Mesothelial cell of epicardium (in vitro differentiated cells): ENCODE results near the gene DAPK3. TPM values are rescaled to one million over a fixed set of nuclear protein-coding genes. Genes with fewer than 3 reads are reported as not detected.

Source experiments
- DNase-seq, 2 experiments: peaks; one replicate each; pipeline ENCODE4 v3.0.0; 2021; ENCODE audit warnings: low spot score in 2 of 2; ENCODE audit not compliant: unreplicated experiment in 2 of 2
- H3K27ac Mint-ChIP-seq: 2 replicates; pipeline ENCODE4 v1.8.0; 2021; ENCODE audit warnings: mixed read lengths
- H3K27me3 Mint-ChIP-seq: 2 replicates; pipeline ENCODE4 v1.8.0; 2021; ENCODE audit warnings: low read depth, mixed read lengths
- H3K36me3 Mint-ChIP-seq: 2 replicates; pipeline ENCODE4 v1.8.0; 2021; ENCODE audit warnings: mixed read lengths
- H3K4me1 Mint-ChIP-seq: 2 replicates; pipeline ENCODE4 v1.8.0; 2021; ENCODE audit warnings: mixed read lengths
- H3K4me3 Mint-ChIP-seq: 2 replicates; pipeline ENCODE4 v1.8.0; 2021; ENCODE audit warnings: mild to moderate bottlenecking, moderate library complexity, mixed read lengths
- H3K9me3 Mint-ChIP-seq: 2 replicates; pipeline ENCODE4 v1.8.0; 2021; ENCODE audit warnings: mixed read lengths
- total RNA-seq: library from RNA; stranded (reverse); gene quantifications from 3 replicates; pipeline ENCODE4 v1.2.1, GENCODE V29; 2021
- TF ChIP-seq, protein P1 (sequence below): fragments of 200-600 bp; sonication (generic); IDR thresholded peaks from one replicate; pipeline ENCODE4 v1.5.0; 2021; ENCODE audit warnings: antibody characterized with exemption; ENCODE audit not compliant: unreplicated experiment

DAPK3 gene
- total RNA-seq, 1 donor from 2014 or later: 135 TPM

DNA sequence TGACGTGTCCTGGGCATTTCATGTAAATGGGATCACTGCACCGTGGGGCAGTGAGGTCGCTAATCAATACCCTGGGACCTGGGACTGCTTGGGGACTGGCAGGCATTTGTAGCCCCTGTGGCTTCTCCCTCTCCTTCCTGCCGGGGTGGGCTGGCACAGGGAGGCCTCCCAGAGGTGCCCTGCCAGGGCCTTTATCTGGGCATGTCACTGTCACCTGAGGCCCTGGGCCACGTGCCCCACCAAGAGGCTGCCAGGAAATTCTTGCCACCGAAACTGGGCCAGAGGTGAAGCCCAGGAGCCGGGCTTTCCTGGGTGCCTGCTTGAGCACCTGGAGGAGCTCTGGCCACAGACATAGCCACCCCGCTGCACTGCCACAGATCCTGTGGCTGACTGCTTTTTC is 39.9 kb downstream of the DAPK3 start:
- DNase-seq: no peak
- TF ChIP-seq, protein P1, sequence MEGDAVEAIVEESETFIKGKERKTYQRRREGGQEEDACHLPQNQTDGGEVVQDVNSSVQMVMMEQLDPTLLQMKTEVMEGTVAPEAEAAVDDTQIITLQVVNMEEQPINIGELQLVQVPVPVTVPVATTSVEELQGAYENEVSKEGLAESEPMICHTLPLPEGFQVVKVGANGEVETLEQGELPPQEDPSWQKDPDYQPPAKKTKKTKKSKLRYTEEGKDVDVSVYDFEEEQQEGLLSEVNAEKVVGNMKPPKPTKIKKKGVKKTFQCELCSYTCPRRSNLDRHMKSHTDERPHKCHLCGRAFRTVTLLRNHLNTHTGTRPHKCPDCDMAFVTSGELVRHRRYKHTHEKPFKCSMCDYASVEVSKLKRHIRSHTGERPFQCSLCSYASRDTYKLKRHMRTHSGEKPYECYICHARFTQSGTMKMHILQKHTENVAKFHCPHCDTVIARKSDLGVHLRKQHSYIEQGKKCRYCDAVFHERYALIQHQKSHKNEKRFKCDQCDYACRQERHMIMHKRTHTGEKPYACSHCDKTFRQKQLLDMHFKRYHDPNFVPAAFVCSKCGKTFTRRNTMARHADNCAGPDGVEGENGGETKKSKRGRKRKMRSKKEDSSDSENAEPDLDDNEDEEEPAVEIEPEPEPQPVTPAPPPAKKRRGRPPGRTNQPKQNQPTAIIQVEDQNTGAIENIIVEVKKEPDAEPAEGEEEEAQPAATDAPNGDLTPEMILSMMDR: no peak
- Mint-ChIP-seq H3K4me1 (peaks cover 2% of the 10 kb centered on the region), H3K4me3 (no peak overlapping the region), H3K36me3 (no peaks in the 10 kb centered on the region), H3K27me3 (peaks cover 31% of the 10 kb centered on the region), H3K27ac (no peak overlapping the region), H3K9me3 (no peaks in the 10 kb centered on the region)

DNA sequence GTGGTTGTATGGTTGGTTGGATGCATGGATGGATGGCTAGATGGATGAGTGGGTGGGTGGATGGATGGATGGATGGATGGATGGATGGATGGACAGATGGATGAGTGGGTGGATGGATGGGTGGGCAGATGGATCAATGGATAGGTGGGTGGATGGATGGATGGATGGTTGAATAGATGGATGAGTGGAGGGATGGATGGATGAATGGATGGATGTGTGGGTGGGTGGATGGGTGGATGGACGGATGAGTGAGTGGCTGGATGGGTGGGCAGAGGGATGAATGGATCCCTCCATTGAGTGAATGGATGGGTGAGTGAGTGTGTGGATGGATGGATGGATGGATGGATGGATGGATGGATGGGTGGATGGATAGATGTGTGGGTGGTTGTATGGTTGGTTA is 47.0 kb downstream of the DAPK3 start:
- Mint-ChIP-seq H3K9me3 (peaks cover 8% of the 10 kb centered on the region), H3K27me3 (peaks cover 1% of the 10 kb centered on the region), H3K4me3 (no peak overlapping the region), H3K4me1 (no peaks in the 10 kb centered on the region), H3K36me3 (no peaks in the 10 kb centered on the region), H3K27ac (no peak overlapping the region)
- DNase-seq: no peak
- TF ChIP-seq, protein P1: no peak

DNA sequence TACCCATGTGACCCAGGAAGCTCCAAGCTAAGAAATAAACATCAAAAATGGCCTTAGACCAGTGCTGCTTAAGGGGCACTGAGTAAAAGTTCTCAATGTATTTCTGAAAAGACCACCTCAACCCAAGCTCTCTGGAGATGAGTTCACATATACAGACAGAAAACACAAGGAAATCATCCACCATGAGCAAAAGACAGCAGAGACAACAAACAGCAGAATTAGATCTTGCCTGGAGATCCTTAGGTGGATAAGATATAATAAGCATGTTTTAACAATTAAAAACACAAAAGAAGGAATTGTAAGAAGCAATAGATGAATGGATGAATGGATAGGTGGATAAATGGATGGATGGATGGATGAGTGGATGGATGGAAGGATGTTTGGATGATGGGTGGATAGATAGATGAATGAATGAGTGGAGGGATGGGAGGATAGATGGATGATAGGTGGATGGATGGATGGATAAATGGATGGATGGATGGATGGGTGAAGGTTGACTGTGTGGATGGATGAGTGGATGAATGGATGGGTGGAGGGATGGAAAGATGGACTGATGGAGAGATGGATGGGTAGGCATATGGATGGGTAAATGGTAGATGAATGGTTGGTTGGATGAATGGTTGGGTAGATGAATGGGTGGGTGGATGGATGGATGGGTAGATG is 47.7 kb downstream of the DAPK3 start:
- TF ChIP-seq, protein P1: no peak
- H3K4me3 Mint-ChIP-seq: no peak overlapping the region
- no peak for DNase-seq
- H3K36me3 Mint-ChIP-seq: no peaks in the 10 kb centered on the region
- H3K9me3 Mint-ChIP-seq: peaks cover 8% of the 10 kb centered on the region
- peaks cover 1% of the 10 kb centered on the region for H3K27me3 Mint-ChIP-seq
- no peaks in the 10 kb centered on the region for H3K4me1 Mint-ChIP-seq
- H3K27ac Mint-ChIP-seq: no peak overlapping the region

DNA sequence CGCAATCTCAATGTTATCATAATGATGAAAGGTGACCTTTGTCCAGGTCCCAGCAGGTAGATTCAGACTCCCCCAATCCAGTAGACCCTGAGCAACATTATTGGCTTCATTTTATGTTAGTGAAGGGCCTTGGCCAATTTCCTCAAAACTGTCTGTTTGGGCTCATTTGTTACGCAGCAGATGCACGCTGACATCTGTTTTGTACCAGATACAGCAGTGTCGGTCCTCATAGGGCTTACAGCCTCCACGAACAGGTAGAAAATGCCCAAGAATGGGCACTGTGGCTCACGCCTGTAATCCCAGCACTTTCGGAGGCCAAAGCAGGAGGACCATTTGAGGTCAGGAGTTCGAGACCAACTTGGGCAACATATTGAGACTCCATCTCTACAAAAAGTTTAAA is 51.1 kb downstream of the DAPK3 start:
- H3K27me3 Mint-ChIP-seq: no peaks in the 10 kb centered on the region
- H3K4me1 Mint-ChIP-seq: no peaks in the 10 kb centered on the region
- DNase-seq: no peak
- H3K27ac Mint-ChIP-seq: no peak overlapping the region
- no peak overlapping the region for H3K4me3 Mint-ChIP-seq
- H3K36me3 Mint-ChIP-seq: no peaks in the 10 kb centered on the region
- TF ChIP-seq, protein P1: no peak
- H3K9me3 Mint-ChIP-seq: peaks cover 12% of the 10 kb centered on the region

DNA sequence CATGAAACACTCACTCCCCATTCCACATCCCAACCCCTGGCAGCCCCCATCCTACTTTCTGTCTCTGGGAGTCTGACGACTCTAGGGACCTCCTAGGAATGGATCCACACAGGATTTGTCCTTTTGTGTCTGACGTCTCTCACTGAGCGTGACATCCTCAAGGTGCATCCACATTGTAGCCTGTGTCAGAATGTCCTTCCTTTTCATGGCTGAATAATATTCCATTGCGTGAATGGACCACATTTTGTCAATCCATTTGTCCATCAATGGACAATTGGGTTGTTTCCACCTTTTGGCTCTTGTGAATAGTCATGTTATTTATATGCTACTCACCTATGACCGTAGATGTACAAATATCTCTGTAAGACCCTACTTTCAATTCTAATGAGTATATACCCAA is 54.9 kb downstream of the DAPK3 start:
- DNase-seq: no peak
- Mint-ChIP-seq H3K27ac (no peak overlapping the region), H3K4me3 (no peak overlapping the region), H3K9me3 (peaks cover 6% of the 10 kb centered on the region), H3K4me1 (no peaks in the 10 kb centered on the region), H3K36me3 (no peaks in the 10 kb centered on the region), H3K27me3 (no peaks in the 10 kb centered on the region)
- TF ChIP-seq, protein P1: no peak

DNA sequence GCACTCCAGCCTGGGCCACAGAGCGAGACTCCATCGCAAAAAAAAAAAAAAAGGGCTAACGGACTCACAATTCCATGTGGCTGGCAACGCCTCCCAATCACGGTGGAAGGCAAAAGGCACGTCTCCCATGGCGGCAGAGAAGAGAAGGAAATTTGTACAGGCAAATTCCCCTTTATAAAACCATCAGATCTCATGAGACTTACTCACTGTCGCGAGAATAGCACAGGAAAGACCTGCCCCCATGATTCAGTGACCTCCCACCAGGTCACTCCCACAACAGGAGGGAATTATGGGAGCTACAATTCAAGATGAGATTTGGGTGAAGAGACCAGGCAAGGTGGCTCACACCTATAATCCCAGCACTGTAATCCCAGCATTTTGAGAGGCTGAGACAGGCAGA is 56.7 kb downstream of the DAPK3 start:
- no peaks in the 10 kb centered on the region for H3K27me3 Mint-ChIP-seq
- H3K36me3 Mint-ChIP-seq: no peaks in the 10 kb centered on the region
- no peak for DNase-seq
- TF ChIP-seq, protein P1: no peak
- no peaks in the 10 kb centered on the region for H3K4me1 Mint-ChIP-seq
- peaks cover 3% of the 10 kb centered on the region for H3K9me3 Mint-ChIP-seq
- no peak overlapping the region for H3K4me3 Mint-ChIP-seq
- no peak overlapping the region for H3K27ac Mint-ChIP-seq
